ENCODE measurements around the gene PCDHGB5.
"Not testable (repeated sequence)": the region's sequence is repeated elsewhere in the genome, so short reads cannot be mapped to it uniquely, and the experiment has no call there.

PCDHGB5 gene

DNA sequence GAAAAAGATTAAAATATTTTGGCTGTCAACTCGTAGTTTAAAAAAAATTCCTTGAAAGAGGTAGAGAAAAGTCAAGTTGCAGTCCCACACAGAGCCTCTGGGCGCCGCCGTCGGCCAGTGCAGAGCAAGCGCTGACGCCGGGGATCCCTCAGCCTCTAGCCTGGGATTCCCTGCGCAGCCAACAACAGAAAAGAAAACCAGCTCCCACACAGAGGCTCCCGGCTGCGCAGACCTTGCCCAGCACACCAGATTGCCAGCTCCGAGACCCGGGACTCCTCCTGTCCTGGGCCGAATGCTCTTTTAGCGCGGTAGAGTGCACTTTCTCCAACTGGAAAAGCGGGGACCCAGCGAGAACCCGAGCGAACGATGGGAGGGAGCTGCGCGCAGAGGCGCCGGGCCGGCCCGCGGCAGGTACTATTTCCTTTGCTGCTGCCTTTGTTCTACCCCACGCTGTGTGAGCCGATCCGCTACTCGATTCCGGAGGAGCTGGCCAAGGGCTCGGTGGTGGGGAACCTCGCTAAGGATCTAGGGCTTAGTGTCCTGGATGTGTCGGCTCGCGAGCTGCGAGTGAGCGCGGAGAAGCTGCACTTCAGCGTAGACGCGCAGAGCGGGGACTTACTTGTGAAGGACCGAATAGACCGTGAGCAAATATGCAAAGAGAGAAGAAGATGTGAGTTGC lies 19.9 kb downstream of the PCDHGB5 start, which contains the start of gene PCDHGB7:
PCDHGB7 (plus strand) TSS at position 184 of the 679 bp plus-strand sequence; CDS start at position 367, 183 bp downstream.
- H2AFZ ChIP-seq (ENCODE audit: low read depth); H3K27me3 ChIP-seq (ENCODE audit: insufficient read depth, low read depth): not testable (repeated sequence)

DNA sequence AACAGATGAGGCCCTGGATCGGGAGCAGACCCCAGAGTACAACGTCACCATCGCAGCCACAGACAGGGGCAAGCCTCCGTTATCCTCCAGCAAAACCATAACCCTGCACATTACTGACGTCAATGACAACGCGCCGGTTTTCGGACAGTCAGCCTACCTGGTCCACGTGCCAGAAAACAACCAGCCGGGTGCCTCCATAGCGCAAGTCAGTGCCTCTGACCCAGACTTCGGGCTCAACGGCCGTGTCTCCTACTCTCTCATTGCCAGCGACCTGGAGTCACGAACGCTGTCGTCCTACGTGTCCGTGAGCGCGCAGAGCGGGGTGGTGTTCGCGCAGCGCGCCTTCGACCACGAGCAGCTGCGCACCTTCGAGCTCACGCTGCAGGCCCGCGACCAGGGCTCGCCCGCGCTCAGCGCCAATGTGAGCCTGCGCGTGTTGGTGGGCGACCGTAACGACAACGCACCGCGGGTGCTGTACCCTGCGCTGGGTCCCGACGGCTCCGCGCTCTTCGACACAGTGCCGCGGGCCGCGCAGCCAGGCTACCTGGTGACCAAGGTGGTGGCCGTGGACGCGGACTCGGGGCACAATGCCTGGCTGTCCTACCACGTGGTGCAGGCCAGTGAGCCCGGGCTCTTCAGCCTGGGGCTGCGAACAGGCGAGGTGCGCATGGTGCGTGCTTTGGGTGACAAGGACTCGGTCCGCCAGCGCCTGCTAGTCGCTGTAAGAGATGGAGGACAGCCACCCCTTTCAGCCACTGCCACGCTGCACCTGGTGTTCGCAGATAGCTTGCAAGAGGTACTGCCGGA lies 21.5 kb downstream of the PCDHGB5 start:
- Histone ChIP-seq H3K4me2 (no peak overlapping the region), H3K79me2 (ENCODE audit: insufficient read depth, low read depth) (no peaks in the 10 kb centered on the region), H3K4me3 (IDR thresholded peaks at IDR 0.05; ENCODE audit: insufficient read depth, low read depth, low read length) (no peak overlapping the region), H4K20me1 (ENCODE audit: insufficient read depth) (no peaks in the 10 kb centered on the region), H3K9ac (no peak overlapping the region), H2AFZ (ENCODE audit: low read depth) (no peak overlapping the region), H3K27ac (no peak overlapping the region), H3K36me3 (ENCODE audit: insufficient read depth) (no peaks in the 10 kb centered on the region), H3K4me1 (ENCODE audit: low read depth, poor library complexity, severe bottlenecking) (no peaks in the 10 kb centered on the region), H3K27me3 (ENCODE audit: insufficient read depth, low read depth) (no peaks in the 10 kb centered on the region)
- TF ChIP-seq, protein P1, sequence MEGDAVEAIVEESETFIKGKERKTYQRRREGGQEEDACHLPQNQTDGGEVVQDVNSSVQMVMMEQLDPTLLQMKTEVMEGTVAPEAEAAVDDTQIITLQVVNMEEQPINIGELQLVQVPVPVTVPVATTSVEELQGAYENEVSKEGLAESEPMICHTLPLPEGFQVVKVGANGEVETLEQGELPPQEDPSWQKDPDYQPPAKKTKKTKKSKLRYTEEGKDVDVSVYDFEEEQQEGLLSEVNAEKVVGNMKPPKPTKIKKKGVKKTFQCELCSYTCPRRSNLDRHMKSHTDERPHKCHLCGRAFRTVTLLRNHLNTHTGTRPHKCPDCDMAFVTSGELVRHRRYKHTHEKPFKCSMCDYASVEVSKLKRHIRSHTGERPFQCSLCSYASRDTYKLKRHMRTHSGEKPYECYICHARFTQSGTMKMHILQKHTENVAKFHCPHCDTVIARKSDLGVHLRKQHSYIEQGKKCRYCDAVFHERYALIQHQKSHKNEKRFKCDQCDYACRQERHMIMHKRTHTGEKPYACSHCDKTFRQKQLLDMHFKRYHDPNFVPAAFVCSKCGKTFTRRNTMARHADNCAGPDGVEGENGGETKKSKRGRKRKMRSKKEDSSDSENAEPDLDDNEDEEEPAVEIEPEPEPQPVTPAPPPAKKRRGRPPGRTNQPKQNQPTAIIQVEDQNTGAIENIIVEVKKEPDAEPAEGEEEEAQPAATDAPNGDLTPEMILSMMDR (conservative IDR thresholded peaks at IDR 0.05; ENCODE audit: low read depth, low read length) = no peak

More for the DNA sequence above, 19.9 kb downstream of the PCDHGB5 start, which contains the start of gene PCDHGB7:
- H3K4me1 ChIP-seq (ENCODE audit: low read depth, poor library complexity, severe bottlenecking); H4K20me1 ChIP-seq (ENCODE audit: insufficient read depth); H3K4me2 ChIP-seq; H3K4me3 ChIP-seq (IDR thresholded peaks at IDR 0.05; ENCODE audit: insufficient read depth, low read depth, low read length); H3K27ac ChIP-seq; H3K79me2 ChIP-seq (ENCODE audit: insufficient read depth, low read depth); H3K9ac ChIP-seq; H3K36me3 ChIP-seq (ENCODE audit: insufficient read depth): not testable (repeated sequence)

DNA sequence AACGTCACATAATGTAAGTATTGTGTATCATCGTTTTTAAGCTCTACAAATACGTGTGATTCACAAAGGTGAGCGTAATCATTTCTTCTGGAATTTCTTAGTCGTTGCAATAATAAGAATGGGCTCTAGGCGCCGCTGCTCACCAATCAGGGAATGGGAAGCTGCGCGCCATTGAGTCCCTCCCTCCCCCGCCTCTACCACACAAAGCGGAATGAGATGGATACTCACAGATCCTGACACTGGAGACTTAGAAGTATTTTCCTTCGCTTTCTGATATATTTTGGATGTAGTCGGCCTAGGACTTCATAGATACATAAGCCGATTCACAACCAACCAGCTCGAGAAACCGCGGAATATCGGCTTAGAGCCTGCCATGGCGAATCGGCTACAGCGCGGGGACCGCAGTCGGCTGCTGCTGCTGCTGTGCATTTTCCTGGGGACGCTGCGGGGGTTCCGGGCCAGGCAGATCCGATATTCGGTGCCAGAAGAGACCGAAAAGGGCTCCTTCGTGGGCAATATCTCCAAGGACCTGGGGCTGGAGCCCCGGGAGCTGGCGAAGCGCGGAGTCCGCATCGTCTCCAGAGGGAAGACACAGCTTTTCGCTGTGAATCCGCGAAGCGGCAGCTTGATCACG lies 23.2 kb downstream of the PCDHGB5 start, which contains the start of gene PCDHGA11:
PCDHGA11 (plus strand) TSS at position 197 of the 634 bp plus-strand sequence; CDS start at position 374, 177 bp downstream.
- H3K79me2 ChIP-seq (ENCODE audit: insufficient read depth, low read depth) = no peaks in the 10 kb centered on the region
- H3K4me1 ChIP-seq (ENCODE audit: low read depth, poor library complexity, severe bottlenecking) = no peaks in the 10 kb centered on the region
- H4K20me1 ChIP-seq (ENCODE audit: insufficient read depth) = no peaks in the 10 kb centered on the region
- no peak within 1 kb of the TSS; the same call in 1 of the 2 replicates for H3K4me2 ChIP-seq
- H3K36me3 ChIP-seq (ENCODE audit: insufficient read depth) = no peaks in the 10 kb centered on the region
- H3K27me3 ChIP-seq (ENCODE audit: insufficient read depth, low read depth) = no peaks in the 10 kb centered on the region
- H3K27ac ChIP-seq = no peak within 1 kb of the TSS
- H3K4me3 ChIP-seq (IDR thresholded peaks at IDR 0.05; ENCODE audit: insufficient read depth, low read depth, low read length) = no peak within 1 kb of the TSS
- TF ChIP-seq, protein P1 (conservative IDR thresholded peaks at IDR 0.05; ENCODE audit: low read depth, low read length) = peak; percentile 62
- peak within 1 kb of the TSS; percentile 67; the same call in 1 of the 2 replicates for H2AFZ ChIP-seq (ENCODE audit: low read depth)
- no peak within 1 kb of the TSS for H3K9ac ChIP-seq

DNA sequence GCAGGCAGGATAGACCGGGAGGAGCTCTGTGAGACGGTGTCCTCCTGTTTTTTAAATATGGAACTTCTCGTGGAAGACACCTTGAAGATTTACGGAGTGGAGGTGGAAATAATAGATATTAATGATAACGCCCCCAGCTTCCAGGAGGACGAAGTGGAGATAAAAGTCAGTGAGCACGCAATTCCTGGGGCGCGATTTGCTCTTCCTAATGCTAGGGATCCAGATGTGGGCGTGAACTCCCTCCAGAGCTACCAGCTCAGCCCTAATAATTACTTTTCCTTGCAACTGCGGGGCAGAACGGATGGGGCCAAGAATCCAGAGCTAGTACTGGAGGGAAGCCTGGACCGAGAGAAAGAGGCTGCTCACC lies 23.7 kb downstream of the PCDHGB5 start:
- Histone ChIP-seq H3K27me3 (ENCODE audit: insufficient read depth, low read depth) (no peaks in the 10 kb centered on the region), H2AFZ (ENCODE audit: low read depth) (peak overlapping the region; percentile 67; the same call in 1 of the 2 replicates), H3K9ac (no peak overlapping the region), H3K4me2 (no peak overlapping the region; the same call in 1 of the 2 replicates), H3K36me3 (ENCODE audit: insufficient read depth) (no peaks in the 10 kb centered on the region), H3K27ac (no peak overlapping the region), H3K4me1 (ENCODE audit: low read depth, poor library complexity, severe bottlenecking) (no peaks in the 10 kb centered on the region), H3K79me2 (ENCODE audit: insufficient read depth, low read depth) (no peaks in the 10 kb centered on the region), H3K4me3 (IDR thresholded peaks at IDR 0.05; ENCODE audit: insufficient read depth, low read depth, low read length) (no peak overlapping the region), H4K20me1 (ENCODE audit: insufficient read depth) (no peaks in the 10 kb centered on the region)
- TF ChIP-seq, protein P1 (conservative IDR thresholded peaks at IDR 0.05; ENCODE audit: low read depth, low read length) = no peak
